Suppressor macrophage treated with lipopolysaccharide for 1 hour (primary cell): ENCODE results near the gene RPS4Y2.
A peak's percentile ranks its signal among the peaks of the same experiment; 100 is the strongest.

Experiments used
- DNase-seq, 3 donors: peaks; one replicate each; pipeline ENCODE4 v3.0.0-alpha.2; 2020 to 2022

RPS4Y2 gene

DNA sequence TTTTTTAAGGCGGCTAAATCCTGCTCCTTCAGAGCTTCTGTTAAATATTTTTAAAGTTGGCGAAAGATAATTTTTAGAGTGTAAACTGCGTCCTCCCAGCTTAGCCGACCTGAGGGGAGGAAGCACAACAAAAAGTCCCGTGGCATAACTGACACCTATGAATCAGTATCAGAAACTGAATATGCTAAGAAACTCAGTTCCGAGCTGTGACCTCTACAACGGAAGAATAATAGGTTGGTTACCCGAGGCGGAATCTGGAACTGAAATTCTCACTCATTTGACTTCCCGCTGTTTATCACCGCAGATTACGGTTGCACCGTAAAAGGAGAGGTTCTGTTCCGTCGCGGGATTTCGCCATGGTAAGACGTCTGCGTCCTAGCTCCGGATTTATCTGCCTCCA, at the start of gene RPS4Y2:
Gene RPS4Y2, plus strand, starts transcription at position 301 of the 400 bp plus-strand sequence. Its CDS starts 56 bp downstream, at position 357.
- DNase-seq: no peak

DNA sequence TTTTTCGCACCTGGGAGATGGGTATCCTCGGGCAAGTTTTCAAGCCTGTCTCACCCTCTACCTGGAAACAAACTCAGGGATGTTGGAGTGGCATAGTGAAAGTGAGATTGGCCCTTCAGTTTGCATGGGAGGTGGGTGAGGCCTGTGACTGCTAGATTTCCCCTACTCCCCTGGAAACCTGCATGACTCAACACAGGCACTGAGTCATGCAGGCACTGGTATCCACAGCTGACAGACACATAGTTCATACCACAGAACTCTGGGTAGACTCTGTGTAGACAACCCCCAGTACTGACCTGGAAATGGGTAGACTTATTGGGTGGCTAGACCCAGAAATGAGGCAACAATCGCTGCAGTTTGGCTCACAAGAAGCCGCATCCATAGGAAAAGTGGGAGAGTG, 41.5 kb upstream of the RPS4Y2 start:
- no peak for DNase-seq

DNA sequence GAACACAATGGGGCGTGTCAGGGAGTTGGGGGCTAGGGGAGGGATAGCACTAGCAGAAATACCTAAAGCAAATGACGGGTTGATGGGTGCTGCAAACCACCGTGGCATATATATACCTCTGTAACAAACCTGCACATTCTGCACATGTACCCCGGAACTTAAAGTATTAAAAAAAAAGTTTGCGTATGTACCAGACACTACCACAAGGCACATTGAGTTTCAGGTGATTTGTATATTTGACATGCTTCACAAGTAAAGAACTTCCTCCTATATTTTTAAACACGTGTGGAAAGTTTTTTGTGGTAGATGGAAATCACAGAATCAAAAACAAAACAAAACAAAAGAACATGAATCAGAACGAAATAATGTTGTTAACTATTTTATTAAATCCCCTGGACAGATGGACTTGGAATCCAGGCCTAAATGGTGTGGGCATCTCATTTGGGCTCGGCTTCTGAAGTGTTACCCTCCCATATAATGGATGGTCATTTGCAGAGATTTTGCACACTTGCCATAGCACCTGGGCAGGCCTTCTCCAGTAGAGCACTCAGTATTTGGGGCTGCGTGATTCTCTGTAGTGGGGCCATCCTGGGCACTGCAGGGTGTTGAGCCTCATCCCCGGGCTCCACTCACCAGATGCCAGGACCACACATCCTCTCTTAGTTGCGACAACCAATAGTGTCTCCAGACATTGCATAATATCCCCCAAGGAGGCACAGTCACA, 29.6 kb upstream of the RPS4Y2 start:
- no peak for DNase-seq

DNA sequence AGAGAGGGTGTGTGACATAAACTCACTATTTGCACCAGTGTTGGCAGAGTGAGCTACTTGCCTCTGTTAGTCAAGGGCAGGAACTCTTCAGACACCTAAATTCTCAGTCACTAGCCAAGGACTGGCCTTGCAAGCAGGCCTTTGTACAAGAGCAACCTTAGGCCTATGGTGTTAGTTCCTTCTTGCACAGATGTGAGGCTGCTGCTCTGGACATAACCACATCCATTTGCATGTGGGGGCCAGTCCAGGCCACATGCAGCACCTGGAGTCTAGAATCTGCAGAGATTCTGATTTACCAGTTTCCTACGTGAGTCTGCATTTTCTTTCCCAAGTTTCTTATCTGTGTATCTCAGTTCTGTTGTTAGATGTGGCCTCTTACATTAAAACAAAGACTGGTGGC, 20.7 kb upstream of the RPS4Y2 start:
- DNase-seq: no peak

DNA sequence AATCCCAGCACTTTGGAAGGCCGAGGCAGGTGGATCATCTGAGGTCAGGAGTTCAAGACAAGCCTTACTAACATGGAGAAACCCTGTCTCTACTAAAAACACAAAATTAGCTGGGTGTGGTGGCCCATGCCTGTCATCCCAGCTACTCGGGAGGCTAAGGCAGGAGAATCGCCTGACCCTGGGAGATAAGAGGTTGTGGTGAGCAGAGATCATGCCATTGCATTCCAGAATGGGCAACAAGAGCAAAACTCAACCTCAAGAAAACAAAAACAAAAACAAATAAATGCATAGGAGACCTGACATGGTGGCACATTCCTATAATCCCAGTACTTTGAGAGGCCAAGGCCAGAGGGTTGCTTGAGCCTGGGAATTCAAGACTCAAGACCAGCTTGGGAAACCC, 16.1 kb upstream of the RPS4Y2 start:
- DNase-seq: no peak

DNA sequence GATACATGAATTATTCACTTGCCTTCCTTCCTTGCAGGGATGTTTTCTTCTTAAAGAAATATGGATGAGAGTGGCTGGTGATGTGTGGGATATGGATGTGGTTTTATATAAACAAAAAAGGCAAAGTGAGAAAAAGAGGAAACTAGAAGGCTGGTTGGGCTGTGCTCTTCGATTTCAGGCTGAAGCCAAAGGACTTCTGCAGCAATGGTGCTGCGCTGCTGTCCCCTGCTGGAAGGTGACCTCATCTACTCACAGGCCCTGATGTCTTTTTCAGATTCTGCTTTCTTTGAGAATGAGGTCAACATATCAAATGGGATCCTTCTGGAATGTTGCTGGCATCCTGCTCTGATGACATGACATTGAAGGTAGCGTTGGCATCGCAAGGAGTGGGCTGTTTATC, 15.3 kb upstream of the RPS4Y2 start:
- peak; percentile 24 to 38 (median 32) for DNase-seq

DNA sequence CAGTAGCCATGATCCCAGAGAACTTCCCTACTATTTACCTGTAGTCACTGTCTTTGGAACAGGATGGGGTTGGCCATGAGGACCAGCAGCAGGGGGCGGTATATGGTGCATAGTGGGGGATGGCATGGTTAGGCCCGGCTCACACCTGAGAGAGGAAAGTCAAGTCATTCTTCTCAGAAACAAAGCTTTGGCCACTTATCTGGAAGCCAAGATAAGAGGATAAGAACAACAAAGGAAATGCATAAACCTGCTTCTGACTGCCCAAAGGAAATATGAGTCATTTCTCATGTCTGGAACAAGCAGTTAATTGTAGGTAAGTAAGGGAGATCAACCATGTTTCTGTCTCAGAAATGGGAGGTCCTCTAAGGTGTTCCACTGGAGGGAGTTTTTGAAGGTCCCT, 10.8 kb upstream of the RPS4Y2 start:
- no peak for DNase-seq

DNA sequence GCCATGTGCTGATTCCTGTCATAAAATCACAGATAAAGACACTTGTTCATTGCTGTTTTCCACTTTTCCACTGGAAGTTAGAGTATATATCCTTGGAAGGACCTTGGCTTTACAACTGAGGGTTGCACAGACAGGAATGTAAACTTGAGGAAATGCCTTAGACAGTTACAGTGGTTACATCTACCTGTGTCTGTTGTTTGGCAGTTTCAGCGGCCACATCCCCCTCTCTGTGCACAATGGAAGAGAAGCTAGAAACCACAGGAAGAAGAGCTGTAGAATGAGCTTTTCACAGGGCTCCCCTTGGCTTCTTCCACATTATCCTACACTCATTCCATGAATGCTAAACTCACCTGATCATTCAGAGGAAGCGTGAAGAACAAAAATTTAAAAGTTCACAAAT, 9.0 kb upstream of the RPS4Y2 start:
- no peak for DNase-seq

DNA sequence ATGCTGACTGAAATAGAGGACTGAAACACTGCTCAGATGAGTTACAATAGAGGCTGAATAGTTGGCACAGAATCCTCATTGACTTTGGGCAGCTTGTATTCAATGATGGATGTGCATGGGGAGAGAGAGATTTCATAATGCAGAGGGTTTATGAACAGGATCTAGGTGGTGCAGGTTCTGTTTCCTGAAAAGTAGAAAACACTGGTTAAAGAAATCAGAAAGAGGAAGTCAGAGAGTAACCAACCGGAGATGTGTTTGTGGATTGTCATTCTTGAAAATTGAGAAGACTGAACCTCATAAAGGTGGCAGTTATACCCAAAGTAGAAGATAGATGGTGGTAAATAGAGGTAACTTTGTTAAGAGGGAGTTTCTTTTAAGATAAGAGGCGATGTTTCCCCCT, 8.0 kb downstream of the RPS4Y2 start:
- DNase-seq: no peak

DNA sequence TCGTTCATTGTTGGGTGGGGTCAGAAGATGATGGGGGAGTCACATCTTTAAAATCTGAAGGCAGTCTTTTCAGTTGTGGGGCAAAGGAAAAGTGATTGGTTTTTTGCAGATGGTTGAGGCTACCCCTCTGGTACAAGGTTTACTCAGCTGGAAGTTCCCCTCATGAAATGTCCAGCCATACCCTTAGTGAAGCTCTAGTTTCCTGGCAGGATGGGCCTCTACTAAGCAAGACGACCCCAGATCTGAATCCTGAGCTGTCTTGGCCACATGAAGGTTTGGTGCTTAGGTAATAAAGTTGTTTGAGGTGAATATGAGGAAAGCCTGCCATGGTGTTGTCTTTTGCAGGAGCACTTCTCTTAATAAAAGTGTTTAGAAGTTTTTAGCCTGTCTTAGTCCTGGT, 9.2 kb downstream of the RPS4Y2 start:
- no peak for DNase-seq

DNA sequence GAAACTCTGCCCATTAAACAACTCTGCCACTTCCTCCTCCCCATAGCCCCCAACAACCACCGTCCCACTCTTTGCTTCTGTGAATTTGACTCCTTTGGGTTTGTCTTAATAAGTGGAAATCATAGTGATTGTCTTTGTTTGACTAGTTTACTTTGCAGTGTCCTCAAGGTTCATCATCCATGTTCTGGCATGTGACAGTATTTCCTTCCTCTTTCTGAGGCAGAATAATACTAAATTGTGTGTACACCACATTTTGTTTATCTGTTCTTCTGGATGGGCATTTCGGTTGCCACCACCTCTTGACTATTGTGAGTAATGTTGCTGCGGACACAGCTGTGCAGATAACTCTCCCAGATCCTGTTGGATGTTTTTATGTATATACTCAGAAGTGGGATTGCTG, 14.8 kb downstream of the RPS4Y2 start:
- DNase-seq: peak in 1 of 3 donors; percentile 3

DNA sequence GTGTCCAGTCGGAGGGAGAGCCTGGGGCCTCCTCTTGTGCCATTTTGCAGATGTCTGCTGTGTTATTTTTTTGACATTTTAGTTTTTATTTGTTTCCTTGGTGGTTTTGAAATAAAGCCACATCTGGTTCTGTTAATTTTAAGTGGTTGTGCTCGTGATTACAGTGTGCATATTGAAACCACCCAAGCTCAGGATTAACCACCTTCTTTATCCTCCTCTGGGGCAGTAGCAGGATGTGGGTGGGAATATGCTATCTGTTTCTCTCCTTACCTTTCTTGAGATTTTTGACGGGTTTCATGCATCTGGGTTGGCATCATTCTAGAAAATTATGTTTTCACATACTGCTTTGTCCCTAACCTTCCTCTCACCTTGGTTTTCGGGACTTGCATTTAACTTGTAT, 20.2 kb downstream of the RPS4Y2 start:
- no peak for DNase-seq

DNA sequence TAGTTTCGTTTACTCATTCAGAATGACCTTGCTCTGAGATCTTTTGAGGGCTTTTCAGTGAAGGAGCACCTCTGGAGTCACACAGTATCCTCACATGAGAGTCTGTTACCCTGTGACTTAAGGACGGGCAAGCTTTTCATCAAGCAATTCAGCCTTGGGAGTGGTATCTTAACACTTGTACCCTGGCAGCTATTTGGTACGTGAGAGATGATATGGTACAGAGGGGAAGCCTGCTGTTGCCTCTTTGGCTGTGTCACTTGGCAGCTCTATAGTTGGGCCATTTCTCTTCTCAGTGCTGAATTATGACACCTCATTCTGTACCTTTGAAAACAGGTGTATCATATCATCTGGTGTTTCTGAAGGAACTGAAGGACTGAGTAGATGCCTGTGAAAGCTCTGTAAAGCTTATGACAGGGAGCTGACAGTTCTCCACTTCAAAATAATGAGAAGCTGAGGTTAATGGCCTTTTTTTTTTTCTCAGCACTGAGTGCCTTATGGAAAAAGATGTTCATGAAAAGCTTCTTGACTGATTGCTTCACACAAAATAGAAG, 24.3 kb downstream of the RPS4Y2 start:
- DNase-seq: no peak

DNA sequence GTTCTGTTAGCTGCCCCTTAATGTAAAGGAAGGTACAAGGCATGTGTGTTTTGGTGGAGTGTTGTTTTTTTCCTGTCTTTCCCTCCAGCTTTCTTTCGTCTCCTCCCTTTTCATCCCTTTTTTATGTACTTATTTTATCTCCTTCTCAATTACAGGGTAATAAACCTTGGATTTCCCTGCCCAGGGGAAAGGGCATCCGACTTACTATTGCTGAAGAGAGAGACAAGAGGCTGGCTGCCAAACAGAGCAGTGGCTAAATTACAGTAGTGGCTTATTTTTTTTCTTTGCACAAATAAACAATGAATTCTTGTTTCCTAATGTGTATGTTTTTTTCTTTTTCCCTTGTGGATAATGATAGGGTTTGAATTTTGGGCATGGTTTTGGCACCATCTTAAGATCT, 24.9 kb downstream of the RPS4Y2 start:
- DNase-seq: no peak

DNA sequence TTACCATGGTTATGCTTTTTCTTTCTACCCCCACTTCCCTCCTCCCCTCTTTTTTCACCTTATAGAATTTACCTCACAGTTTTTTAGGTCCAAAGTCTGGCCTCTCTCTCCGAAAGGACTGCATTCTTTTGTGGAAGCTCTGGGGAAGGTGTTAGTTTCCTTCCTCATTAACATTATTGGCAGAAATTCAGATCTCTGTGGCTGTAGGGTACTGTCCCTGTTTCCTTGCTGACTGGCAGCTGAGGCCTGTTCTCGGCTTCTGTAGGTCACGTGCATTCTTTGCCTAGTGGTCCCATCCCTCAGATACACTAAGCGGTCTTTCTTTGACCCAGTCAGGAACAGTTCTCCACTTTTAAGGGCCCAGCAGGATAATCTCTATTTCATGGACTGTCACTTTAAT, 25.5 kb downstream of the RPS4Y2 start:
- no peak for DNase-seq

DNA sequence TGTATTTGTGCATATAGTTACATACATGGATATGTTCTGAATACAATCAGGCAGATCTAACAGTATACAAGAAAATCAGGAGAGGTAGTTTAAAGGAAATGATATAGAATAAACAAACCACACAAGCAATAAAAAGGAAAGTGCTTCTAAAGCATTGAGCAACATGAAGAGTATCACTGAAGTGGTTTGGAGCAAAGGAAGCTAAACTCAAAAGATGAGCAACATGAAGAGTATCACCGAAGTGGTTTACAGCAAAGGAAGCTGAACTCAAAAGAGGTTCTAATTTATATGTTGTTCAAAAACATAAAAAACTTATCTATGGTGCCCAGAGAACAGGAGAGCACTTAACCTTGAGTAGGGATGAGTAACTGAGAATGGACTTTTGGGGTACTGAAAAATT, 29.1 kb downstream of the RPS4Y2 start:
- no peak for DNase-seq

DNA sequence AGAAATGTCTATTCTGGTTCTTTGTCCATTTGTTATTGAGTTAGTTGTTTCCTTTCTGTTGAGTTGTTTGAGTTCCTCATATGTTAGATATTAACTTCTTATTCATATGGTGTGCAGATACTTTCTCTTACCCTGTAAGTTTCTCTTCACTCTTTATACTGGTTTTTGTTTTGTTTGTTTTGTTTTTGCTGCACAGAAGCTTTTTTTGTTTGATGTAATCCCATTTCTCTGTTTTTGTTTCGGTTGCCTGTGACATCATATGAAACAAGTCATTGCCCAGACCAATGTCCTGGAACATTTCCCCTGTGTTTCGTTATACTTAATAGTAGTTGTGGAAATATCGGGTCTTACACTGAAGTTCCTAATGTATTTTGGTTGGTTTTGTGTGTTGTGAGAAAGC, 31.2 kb downstream of the RPS4Y2 start:
- no peak for DNase-seq

DNA sequence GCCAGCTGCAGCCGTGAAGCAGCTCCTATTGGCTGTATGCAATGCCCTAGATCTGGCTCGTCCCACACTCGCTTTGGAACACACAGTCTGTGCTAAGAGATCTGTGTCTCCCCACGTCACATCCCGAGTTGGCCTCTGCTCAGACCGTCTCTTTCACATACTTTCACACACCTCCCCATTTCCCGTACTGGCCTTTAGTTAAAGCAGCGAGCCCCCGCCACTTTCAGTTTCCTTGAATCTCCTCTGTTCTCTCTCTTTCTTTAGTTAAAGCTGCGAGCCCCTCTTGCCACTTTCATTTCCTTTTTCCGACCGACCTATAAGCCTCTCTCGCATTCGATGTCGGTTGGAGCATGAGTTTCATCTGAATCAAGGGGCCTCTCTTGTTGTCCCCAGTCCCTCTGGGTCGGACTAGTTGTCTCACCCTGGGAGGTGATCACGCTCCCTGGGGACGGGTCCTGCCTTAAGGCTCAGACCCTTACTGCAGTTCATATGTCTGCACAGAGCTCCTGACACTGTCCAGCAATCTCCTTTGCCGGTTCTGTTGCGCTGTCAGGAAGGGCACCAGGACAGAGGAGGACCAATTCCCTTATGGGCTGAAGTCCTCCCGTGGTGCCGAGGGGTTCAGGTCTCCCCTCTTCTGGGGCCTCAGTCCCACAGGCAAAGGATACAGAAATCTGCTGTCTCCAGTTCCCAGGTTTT, 42.6 kb downstream of the RPS4Y2 start:
- DNase-seq: peak; percentile 5 to 18 (median 10)

DNA sequence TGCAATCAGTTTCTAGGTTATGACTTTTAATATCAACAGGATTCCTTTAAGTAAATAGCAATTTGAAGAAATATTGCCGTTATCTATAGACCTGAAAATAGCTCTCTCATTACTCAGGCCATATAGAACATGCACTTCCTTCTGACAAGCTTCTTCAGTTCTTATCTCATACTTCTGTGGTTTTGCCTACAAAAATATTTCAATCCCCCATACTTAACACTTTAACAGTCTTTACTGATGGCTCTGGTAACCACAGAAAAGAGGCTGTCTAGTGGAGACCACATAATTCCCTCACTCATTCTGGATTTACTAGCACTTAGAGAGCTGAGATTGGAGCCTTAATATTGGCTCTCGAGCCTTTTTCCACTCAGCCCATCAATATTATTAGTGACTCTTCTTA, 46.8 kb downstream of the RPS4Y2 start:
- no peak for DNase-seq

DNA sequence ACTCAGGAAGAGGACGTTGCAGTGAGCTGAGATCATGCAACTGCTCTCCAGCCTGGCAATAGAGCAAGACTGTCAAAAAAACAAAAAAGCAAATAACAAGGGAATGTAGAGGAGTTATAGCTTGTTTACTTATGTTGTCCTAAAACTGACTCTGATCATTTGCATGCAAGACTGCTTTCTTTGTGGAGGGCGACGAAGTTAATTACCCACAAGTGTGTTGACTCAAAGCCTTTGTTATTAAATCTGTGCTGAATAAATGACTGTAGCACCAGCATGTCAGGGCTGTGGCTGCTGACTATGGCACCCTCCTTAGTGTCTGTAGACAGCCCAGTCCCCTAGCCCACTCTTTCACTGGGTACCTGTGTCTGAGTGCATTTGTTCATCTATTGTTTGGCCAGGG, 50.3 kb downstream of the RPS4Y2 start:
- DNase-seq: no peak

DNA sequence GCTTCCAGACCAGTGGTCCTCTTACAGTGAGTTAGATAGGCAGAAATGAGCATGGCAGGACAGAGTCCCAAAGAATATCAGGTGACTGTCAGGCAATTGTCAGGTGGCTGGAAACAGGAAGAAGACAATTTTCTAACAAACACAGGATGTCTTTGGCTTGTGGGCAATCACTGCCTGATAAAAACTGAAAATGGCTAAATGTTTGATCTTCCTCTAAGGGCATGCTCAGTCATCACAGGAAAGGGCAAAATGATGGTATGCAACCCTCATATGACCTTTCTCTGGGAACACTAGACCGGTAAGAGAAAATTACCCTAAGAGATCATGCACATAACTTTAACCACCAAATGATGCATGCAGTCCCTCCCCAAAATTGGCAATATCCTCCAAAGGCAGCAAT, 57.6 kb downstream of the RPS4Y2 start:
- DNase-seq: no peak

DNA sequence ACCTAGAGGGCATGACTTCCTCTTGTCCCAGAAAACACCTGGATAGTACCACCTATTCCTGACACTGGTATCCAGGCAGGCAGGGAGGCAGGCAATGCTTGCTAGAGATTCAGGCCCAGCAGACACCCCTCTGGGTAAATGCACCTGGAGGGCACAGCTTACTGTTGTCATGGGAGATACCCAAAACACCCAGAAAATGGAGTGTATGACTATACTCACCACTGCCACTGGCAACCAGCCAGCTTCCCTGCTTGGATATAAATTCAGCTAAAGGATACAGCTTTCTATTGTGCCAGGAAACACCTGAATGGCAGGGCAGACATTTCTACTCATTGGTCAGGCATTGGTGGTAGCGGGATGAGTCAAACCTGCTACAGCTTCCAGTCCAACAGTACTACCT, 58.9 kb downstream of the RPS4Y2 start:
- DNase-seq: no peak

DNA sequence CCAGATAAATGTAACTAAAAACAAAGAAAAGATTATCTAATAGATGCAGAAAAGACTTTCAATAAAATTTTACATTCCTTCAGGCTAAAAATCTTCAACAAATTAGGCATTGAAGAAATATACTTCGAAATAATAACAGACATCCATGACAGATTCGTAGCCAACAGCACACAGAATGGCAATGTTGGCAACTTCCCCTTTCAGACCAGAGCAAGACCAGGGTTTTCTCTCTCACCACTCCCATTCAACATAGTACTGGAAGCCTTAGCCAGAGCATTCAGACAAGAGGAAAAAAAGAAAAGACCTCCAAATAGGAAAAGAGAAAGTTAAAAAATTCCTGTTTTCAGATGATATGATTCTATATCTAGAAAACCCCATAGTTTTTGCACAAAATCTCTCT, 61.2 kb downstream of the RPS4Y2 start:
- no peak for DNase-seq
